WTC11 (cell line): ENCODE data around the gene NPAS3. TPM values are rescaled to one million over a fixed set of nuclear protein-coding genes. Genes with fewer than 3 reads are reported as not detected.

Source experiments
- ATAC-seq: fragments of 200-7000 bp; cut with Tn5 transposase; 2 replicates; pipeline ENCODE4 v1.10.0; 2021; ENCODE audit warnings: mild to moderate bottlenecking, moderate library complexity
- CTCF ChIA-PET: fragments of 300-600 bp; sonication (Branson Sonifier 250); formaldehyde crosslinking; loops from one replicate; lab custom pipeline; 2021; ENCODE audit warnings: antibody characterized with exemption; lab: Charles Lee
- POLR2A ChIA-PET: fragments of 350-600 bp; sonication (Branson Sonifier 250); formaldehyde crosslinking; loops from one replicate; lab custom pipeline; 2021; ENCODE audit warnings: antibody characterized with exemption; lab: Charles Lee
- DNase-seq: peaks from one replicate; pipeline ENCODE4 v3.0.0; 2021; ENCODE audit warnings: low spot score
- H3K27ac Mint-ChIP-seq: 2 replicates; pipeline ENCODE4 v1.8.0; 2021; ENCODE audit warnings: mixed read lengths
- H3K27me3 Mint-ChIP-seq: 2 replicates; pipeline ENCODE4 v1.8.0; 2021; ENCODE audit warnings: low read depth, mild to moderate bottlenecking, moderate library complexity, mixed read lengths
- H3K36me3 Mint-ChIP-seq: 2 replicates; pipeline ENCODE4 v1.8.0; 2021; ENCODE audit warnings: mixed read lengths
- H3K4me1 Mint-ChIP-seq: 2 replicates; pipeline ENCODE4 v1.8.0; 2022; ENCODE audit warnings: mixed read lengths
- H3K4me3 Mint-ChIP-seq: 2 replicates; pipeline ENCODE4 v1.8.0; 2021; ENCODE audit warnings: mild to moderate bottlenecking, moderate library complexity, mixed read lengths
- H3K9me3 Mint-ChIP-seq: 2 replicates; pipeline ENCODE4 v1.8.0; 2021; ENCODE audit warnings: mixed read lengths
- ATF6 ChIP-seq: sonication (generic); formaldehyde crosslinking; IDR thresholded peaks from 2 replicates; pipeline ENCODE4 v1.8.1; 2023; ENCODE audit warnings: mild to moderate bottlenecking, missing genetic modification reagents
- CBFB ChIP-seq: sonication (generic); formaldehyde crosslinking; IDR thresholded peaks from 2 replicates; pipeline ENCODE4 v1.8.1; 2022; ENCODE audit warnings: mild to moderate bottlenecking, low read depth, missing genetic modification reagents
- EMX1 ChIP-seq: fragments of 250-450 bp; sonication (Bioruptor Pico); IDR thresholded peaks from 2 replicates; pipeline ENCODE4 v1.8.0; 2021; ENCODE audit warnings: mild to moderate bottlenecking
- ERG ChIP-seq: fragments of 250-450 bp; sonication (Bioruptor Pico); IDR thresholded peaks from 2 replicates; pipeline ENCODE4 v1.8.0; 2021; ENCODE audit warnings: mild to moderate bottlenecking
- FOXP4 ChIP-seq: sonication (generic); formaldehyde crosslinking; IDR thresholded peaks from 2 replicates; pipeline ENCODE4 v1.8.0; 2022; ENCODE audit warnings: mild to moderate bottlenecking, missing genetic modification reagents
- GABPB1 ChIP-seq: sonication (generic); formaldehyde crosslinking; IDR thresholded peaks from 2 replicates; pipeline ENCODE4 v1.8.1; 2023; ENCODE audit warnings: mild to moderate bottlenecking, missing genetic modification reagents
- GRHL2 ChIP-seq: fragments of 250-450 bp; sonication (Bioruptor Pico); IDR thresholded peaks from 2 replicates; pipeline ENCODE4 v1.8.0; 2022; ENCODE audit warnings: mild to moderate bottlenecking, moderate library complexity; ENCODE audit not compliant: insufficient replicate concordance, severe bottlenecking
- GTF2I ChIP-seq: fragments of 250-450 bp; sonication (Bioruptor Pico); conservative IDR thresholded peaks from 2 replicates; pipeline ENCODE4 v1.4.0; 2021; ENCODE audit warnings: mild to moderate bottlenecking
- IRF2 ChIP-seq: sonication (generic); formaldehyde crosslinking; IDR thresholded peaks from 2 replicates; pipeline ENCODE4 v1.8.0; 2022; ENCODE audit warnings: low read depth, missing genetic modification reagents, borderline replicate concordance
- JUN ChIP-seq: sonication (generic); formaldehyde crosslinking; IDR thresholded peaks from 2 replicates; pipeline ENCODE4 v1.8.0; 2023; ENCODE audit warnings: mild to moderate bottlenecking, missing genetic modification reagents
- NR2C2 ChIP-seq: sonication (generic); formaldehyde crosslinking; IDR thresholded peaks from 2 replicates; pipeline ENCODE4 v1.8.0; 2022; ENCODE audit warnings: mild to moderate bottlenecking, missing genetic modification reagents
- OVOL2 ChIP-seq: fragments of 250-450 bp; sonication (Bioruptor Pico); IDR thresholded peaks from 2 replicates; pipeline ENCODE4 v1.9.0; 2021; ENCODE audit warnings: mild to moderate bottlenecking, borderline replicate concordance
- SOX15 ChIP-seq: fragments of 250-450 bp; sonication (Bioruptor Pico); IDR thresholded peaks from 2 replicates; pipeline ENCODE4 v1.9.0; 2021; ENCODE audit warnings: mild to moderate bottlenecking
- ZMAT4 ChIP-seq: fragments of 250-450 bp; sonication (Bioruptor Pico); IDR thresholded peaks from 2 replicates; pipeline ENCODE4 v1.9.0; 2021; ENCODE audit warnings: mild to moderate bottlenecking
- ZNF138 ChIP-seq: sonication (generic); formaldehyde crosslinking; conservative IDR thresholded peaks from 2 replicates; pipeline ENCODE4 v1.8.1; 2022; ENCODE audit warnings: mild to moderate bottlenecking, moderate library complexity, missing genetic modification reagents
- ZNF219 ChIP-seq: sonication (generic); formaldehyde crosslinking; IDR thresholded peaks from 2 replicates; pipeline ENCODE4 v1.8.0; 2023; ENCODE audit warnings: missing genetic modification reagents, mild to moderate bottlenecking, borderline replicate concordance
- ZNF425 ChIP-seq: fragments of 250-450 bp; sonication (Bioruptor Pico); conservative IDR thresholded peaks from 2 replicates; pipeline ENCODE4 v1.9.0; 2021; ENCODE audit warnings: mild to moderate bottlenecking
- total RNA-seq: library from RNA; stranded (reverse); gene quantifications from 3 replicates; pipeline ENCODE4 v1.2.3, GENCODE V29; 2021
- TF ChIP-seq, protein P1 (sequence below): sonication (generic); formaldehyde crosslinking; IDR thresholded peaks from 2 replicates; pipeline ENCODE4 v1.8.1; 2023; ENCODE audit warnings: mild to moderate bottlenecking, missing genetic modification reagents
- TF ChIP-seq, protein P2 (sequence below): sonication (generic); formaldehyde crosslinking; IDR thresholded peaks from 2 replicates; pipeline ENCODE4 v1.8.1; 2023; ENCODE audit warnings: mild to moderate bottlenecking, missing genetic modification reagents, moderate library complexity
- TF ChIP-seq, protein P3 (sequence below): fragments of 250-450 bp; sonication (Bioruptor Pico); IDR thresholded peaks from 2 replicates; pipeline ENCODE4 v2.1.2; 2022; ENCODE audit warnings: mild to moderate bottlenecking, moderate library complexity

The NPAS3 gene
- total RNA-seq, 1 experiment from 2014 or later, result 3.2 TPM

GRCh38 chr14:33793398-33794110 lies 854.9 kb downstream of the NPAS3 start (continued):
- no peak for TF ChIP-seq IRF2 (CRISPR knock-in tag)

GRCh38 chr14:33794791-33795305 lies 856.2 kb downstream of the NPAS3 start:
- POLR2A ChIA-PET, result no interaction called here

GRCh38 chr14:33796356-33796755 lies 857.7 kb downstream of the NPAS3 start:
- CTCF ChIA-PET, result no interaction called here
- Mint-ChIP-seq H3K4me1 (peaks cover 24% of the 10 kb centered on the region), H3K4me3 (no peak overlapping the region), H3K9me3 (no peaks in the 10 kb centered on the region), H3K36me3 (no peaks in the 10 kb centered on the region), H3K27me3 (peaks cover 25% of the 10 kb centered on the region), H3K27ac (no peak overlapping the region)
- POLR2A ChIA-PET, result no interaction called here
- no peak for ATAC-seq
- DNase-seq, result no peak
- TF ChIP-seq FOXP4 (no peak), ZNF425 (no peak), ZMAT4 (CRISPR knock-in tag) (no peak), NR2C2 (CRISPR knock-in tag) (no peak), ATF6 (CRISPR knock-in tag) (no peak), CBFB (CRISPR knock-in tag) (no peak), GTF2I (CRISPR knock-in tag) (no peak), EMX1 (CRISPR knock-in tag) (no peak), SOX15 (CRISPR knock-in tag) (no peak)
- TF ChIP-seq, protein P1, sequence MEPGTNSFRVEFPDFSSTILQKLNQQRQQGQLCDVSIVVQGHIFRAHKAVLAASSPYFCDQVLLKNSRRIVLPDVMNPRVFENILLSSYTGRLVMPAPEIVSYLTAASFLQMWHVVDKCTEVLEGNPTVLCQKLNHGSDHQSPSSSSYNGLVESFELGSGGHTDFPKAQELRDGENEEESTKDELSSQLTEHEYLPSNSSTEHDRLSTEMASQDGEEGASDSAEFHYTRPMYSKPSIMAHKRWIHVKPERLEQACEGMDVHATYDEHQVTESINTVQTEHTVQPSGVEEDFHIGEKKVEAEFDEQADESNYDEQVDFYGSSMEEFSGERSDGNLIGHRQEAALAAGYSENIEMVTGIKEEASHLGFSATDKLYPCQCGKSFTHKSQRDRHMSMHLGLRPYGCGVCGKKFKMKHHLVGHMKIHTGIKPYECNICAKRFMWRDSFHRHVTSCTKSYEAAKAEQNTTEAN (CRISPR knock-in tag), result no peak

More at GRCh38 chr14:33794791-33795305, 856.2 kb downstream of the NPAS3 start:
- peaks cover 22% of the 10 kb centered on the region for H3K4me1 Mint-ChIP-seq
- H3K27ac Mint-ChIP-seq, result no peak overlapping the region
- H3K27me3 Mint-ChIP-seq, result peaks cover 13% of the 10 kb centered on the region
- DNase-seq, result no peak
- no peak overlapping the region for H3K4me3 Mint-ChIP-seq
- H3K9me3 Mint-ChIP-seq, result no peaks in the 10 kb centered on the region
- no peaks in the 10 kb centered on the region for H3K36me3 Mint-ChIP-seq
- CTCF ChIA-PET, result interaction anchor here (4.6 kb wide), 1 partner anchor 119 kb away, joined by 34 read pairs; no protein-coding TSS in a partner anchor
- ATAC-seq, result no peak
- no peak for TF ChIP-seq ERG (CRISPR knock-in tag)
- no peak for TF ChIP-seq ZNF219 (CRISPR knock-in tag)
- TF ChIP-seq GRHL2 (CRISPR knock-in tag), result no peak
- TF ChIP-seq, protein P2, sequence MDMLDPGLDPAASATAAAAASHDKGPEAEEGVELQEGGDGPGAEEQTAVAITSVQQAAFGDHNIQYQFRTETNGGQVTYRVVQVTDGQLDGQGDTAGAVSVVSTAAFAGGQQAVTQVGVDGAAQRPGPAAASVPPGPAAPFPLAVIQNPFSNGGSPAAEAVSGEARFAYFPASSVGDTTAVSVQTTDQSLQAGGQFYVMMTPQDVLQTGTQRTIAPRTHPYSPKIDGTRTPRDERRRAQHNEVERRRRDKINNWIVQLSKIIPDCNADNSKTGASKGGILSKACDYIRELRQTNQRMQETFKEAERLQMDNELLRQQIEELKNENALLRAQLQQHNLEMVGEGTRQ, result no peak
- TF ChIP-seq GABPB1 (CRISPR knock-in tag), result no peak
- TF ChIP-seq JUN (CRISPR knock-in tag), result no peak
- no peak for TF ChIP-seq CBFB (CRISPR knock-in tag)
- TF ChIP-seq OVOL2 (CRISPR knock-in tag), result no peak
- no peak for TF ChIP-seq ZNF138 (CRISPR knock-in tag)
- TF ChIP-seq, protein P3, sequence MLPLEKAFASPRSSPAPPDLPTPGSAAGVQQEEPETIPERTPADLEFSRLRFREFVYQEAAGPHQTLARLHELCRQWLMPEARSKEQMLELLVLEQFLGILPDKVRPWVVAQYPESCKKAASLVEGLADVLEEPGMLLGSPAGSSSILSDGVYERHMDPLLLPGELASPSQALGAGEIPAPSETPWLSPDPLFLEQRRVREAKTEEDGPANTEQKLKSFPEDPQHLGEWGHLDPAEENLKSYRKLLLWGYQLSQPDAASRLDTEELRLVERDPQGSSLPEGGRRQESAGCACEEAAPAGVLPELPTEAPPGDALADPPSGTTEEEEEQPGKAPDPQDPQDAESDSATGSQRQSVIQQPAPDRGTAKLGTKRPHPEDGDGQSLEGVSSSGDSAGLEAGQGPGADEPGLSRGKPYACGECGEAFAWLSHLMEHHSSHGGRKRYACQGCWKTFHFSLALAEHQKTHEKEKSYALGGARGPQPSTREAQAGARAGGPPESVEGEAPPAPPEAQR (CRISPR knock-in tag), result no peak
